K562 (cell line): ENCODE data around the gene SLC25A2. TPM values are rescaled to one million over a fixed set of nuclear protein-coding genes. Genes with fewer than 3 reads are reported as not detected.
A peak's percentile ranks its signal among the peaks of the same experiment; 100 is the strongest.

Experiments
- ADNP ChIP-seq: fragments of 200-800 bp; sonication (Bioruptor generic); IDR thresholded peaks from 2 replicates; pipeline ENCODE4 v1.6.1; 2016; ENCODE audit warnings: missing genetic modification characterization, missing compliant biosample characterization
- CBX5 ChIP-seq: IDR thresholded peaks from 2 replicates; pipeline ENCODE4 v1.6.1; 2014; ENCODE audit warnings: low read depth, borderline replicate concordance
- CCNT2 ChIP-seq: IDR thresholded peaks from 2 replicates; pipeline ENCODE4 v1.6.1; 2011; ENCODE audit warnings: borderline replicate concordance, low read depth, mild to moderate bottlenecking, moderate library complexity, mixed read lengths, low read length; ENCODE audit not compliant: insufficient read length; ENCODE audit errors: extremely low read depth
- ERF ChIP-seq: fragments of 450-650 bp; formaldehyde crosslinking; IDR thresholded peaks from 2 replicates; pipeline ENCODE4 v1.4.0; 2020; ENCODE audit warnings: mild to moderate bottlenecking, mixed read lengths
- FOXA1 ChIP-seq: fragments of 450-650 bp; IDR thresholded peaks from 2 replicates; pipeline ENCODE4 v1.6.1; 2016; ENCODE audit warnings: mild to moderate bottlenecking, borderline replicate concordance
- FOXK1 ChIP-seq: sonication (generic); formaldehyde crosslinking; IDR thresholded peaks from 2 replicates; pipeline ENCODE4 v1.8.0; 2022; ENCODE audit warnings: missing genetic modification reagents, mild to moderate bottlenecking, borderline replicate concordance
- GATA2 ChIP-seq: sonication (generic); formaldehyde crosslinking; IDR thresholded peaks from 2 replicates; pipeline ENCODE4 v1.4.0; 2020; ENCODE audit warnings: mild to moderate bottlenecking, missing genetic modification reagents
- GTF2A2 ChIP-seq: IDR thresholded peaks from 2 replicates; pipeline ENCODE4 v1.6.1; 2016; ENCODE audit warnings: mild to moderate bottlenecking, missing genetic modification characterization, missing compliant biosample characterization
- HDAC8 ChIP-seq: fragments of 450-650 bp; IDR thresholded peaks from 2 replicates; pipeline ENCODE4 v1.6.1; 2016; ENCODE audit warnings: mild to moderate bottlenecking, missing genetic modification characterization, moderate library complexity, missing compliant biosample characterization
- HLTF ChIP-seq: fragments of 450-650 bp; IDR thresholded peaks from 2 replicates; pipeline ENCODE4 v1.6.1; 2016
- HSF4 ChIP-seq: fragments of 250-450 bp; sonication (Bioruptor Pico); IDR thresholded peaks from 2 replicates; pipeline ENCODE4 v2.1.2; 2022; ENCODE audit warnings: mild to moderate bottlenecking, moderate library complexity, borderline replicate concordance
- KLF1 ChIP-seq: fragments of 450-650 bp; IDR thresholded peaks from 2 replicates; pipeline ENCODE4 v1.6.1; 2016; ENCODE audit warnings: missing genetic modification characterization, missing compliant biosample characterization
- MLLT1 ChIP-seq, 2 experiments: fragments of 450-650 bp; IDR thresholded peaks; 2 replicates each; pipeline ENCODE4 v1.6.1; 2016
- MYBL2 ChIP-seq, 2 experiments: fragments of 450-650 bp in 1 of 2; sonication (generic) in 1 of 2; formaldehyde crosslinking in 1 of 2; IDR thresholded peaks; 2 replicates each; pipeline versions ENCODE4 v1.6.1 to v1.8.1; 2017 to 2022; ENCODE audit warnings: borderline replicate concordance in 1 of 2, inconsistent platforms in 1 of 2, low read depth in 1 of 2, mild to moderate bottlenecking in 1 of 2, missing genetic modification reagents in 1 of 2, moderate library complexity in 1 of 2
- NELFE ChIP-seq: IDR thresholded peaks from 2 replicates; pipeline ENCODE4 v1.6.1; 2011; ENCODE audit warnings: mild to moderate bottlenecking; ENCODE audit not compliant: insufficient read depth, insufficient read length
- PML ChIP-seq: IDR thresholded peaks from 2 replicates; pipeline ENCODE4 v1.6.1; 2012; ENCODE audit warnings: low read length, inconsistent platforms
- POLR2AphosphoS2 ChIP-seq: IDR thresholded peaks from 2 replicates; pipeline ENCODE4 v1.6.1; 2012; ENCODE audit warnings: low read length, improper control_type of control experiment
- RBM14 ChIP-seq: fragments of 200-400 bp; formaldehyde crosslinking; IDR thresholded peaks from 2 replicates; pipeline ENCODE4 v1.6.1; 2018; ENCODE audit warnings: low read depth, mild to moderate bottlenecking, low read length, moderate library complexity, borderline replicate concordance; ENCODE audit not compliant: insufficient read depth
- SMAD2 ChIP-seq: fragments of 150-350 bp; IDR thresholded peaks from 2 replicates; pipeline ENCODE4 v1.6.1; 2014; ENCODE audit warnings: low read depth, mild to moderate bottlenecking, low read length
- STAG1 ChIP-seq: sonication (generic); formaldehyde crosslinking; IDR thresholded peaks from 2 replicates; pipeline ENCODE4 v1.5.0; 2020; ENCODE audit warnings: missing genetic modification reagents, borderline replicate concordance
- THRB ChIP-seq: fragments of 450-650 bp; formaldehyde crosslinking; conservative IDR thresholded peaks from 2 replicates; pipeline ENCODE4 v1.4.0; 2022; ENCODE audit warnings: mild to moderate bottlenecking, missing genetic modification characterization
- TSC22D4 ChIP-seq: fragments of 450-650 bp; IDR thresholded peaks from 2 replicates; pipeline ENCODE4 v1.6.1; 2016; ENCODE audit warnings: missing genetic modification characterization, missing biosample characterization, control low read depth
- ZNF830 ChIP-seq: fragments of 250-450 bp; sonication (Bioruptor Pico); IDR thresholded peaks from 2 replicates; pipeline ENCODE4 v1.5.0; 2021; ENCODE audit warnings: mild to moderate bottlenecking
- polyA plus RNA-seq, 8 experiments: library from polyadenylated mRNA; depleted of rRNA in 4 of 8; stranded (reverse) in 5 of 8; unstranded in 3 of 8; fragments of >200 nt; fragmentation: Nextera tagmentation in 2 of 8; fragmentation: Illumina TruSeq in 1 of 8; extraction: Ambion mirVana in 2 of 8; extraction: Trizol in 1 of 8; gene quantifications; 2 replicates each; pipeline versions ENCODE4 v1.2.1 to v1.2.3, GENCODE V29; 2011 to 2014; ENCODE audit warnings: inconsistent platforms in 1 of 8, missing spikeins in 1 of 8
- total RNA-seq, 7 experiments: library from RNA; depleted of rRNA in 6 of 7; stranded (reverse); fragments of >200 nt in 6 of 7; fragmentation: Illumina TruSeq in 2 of 7; extraction: Trizol in 2 of 7; gene quantifications; 2 replicates each; pipeline versions ENCODE4 v1.2.1 to v1.2.3, GENCODE V29; 2011 to 2021; ENCODE audit warnings: low replicate concordance in 1 of 7
- TF ChIP-seq, protein P1 (sequence below), 2 experiments: fragments of 450-650 bp in 1 of 2; sonication (generic) in 1 of 2; formaldehyde crosslinking in 1 of 2; IDR thresholded peaks in 1 of 2; conservative IDR thresholded peaks in 1 of 2; 2 replicates each; pipeline versions ENCODE4 v1.6.1 to v1.8.1; 2016 to 2023; ENCODE audit warnings: mild to moderate bottlenecking in 2 of 2, moderate library complexity in 2 of 2, inconsistent platforms in 1 of 2, missing genetic modification reagents in 1 of 2

Gene SLC25A2
- total and polyA plus RNA-seq, 9 of the 15 experiments (the other 6 are each of a cell fraction or from before 2014, with no cell fraction given), result 0.09 to 0.11 (median 0.11) TPM; not detected in 6

DNA sequence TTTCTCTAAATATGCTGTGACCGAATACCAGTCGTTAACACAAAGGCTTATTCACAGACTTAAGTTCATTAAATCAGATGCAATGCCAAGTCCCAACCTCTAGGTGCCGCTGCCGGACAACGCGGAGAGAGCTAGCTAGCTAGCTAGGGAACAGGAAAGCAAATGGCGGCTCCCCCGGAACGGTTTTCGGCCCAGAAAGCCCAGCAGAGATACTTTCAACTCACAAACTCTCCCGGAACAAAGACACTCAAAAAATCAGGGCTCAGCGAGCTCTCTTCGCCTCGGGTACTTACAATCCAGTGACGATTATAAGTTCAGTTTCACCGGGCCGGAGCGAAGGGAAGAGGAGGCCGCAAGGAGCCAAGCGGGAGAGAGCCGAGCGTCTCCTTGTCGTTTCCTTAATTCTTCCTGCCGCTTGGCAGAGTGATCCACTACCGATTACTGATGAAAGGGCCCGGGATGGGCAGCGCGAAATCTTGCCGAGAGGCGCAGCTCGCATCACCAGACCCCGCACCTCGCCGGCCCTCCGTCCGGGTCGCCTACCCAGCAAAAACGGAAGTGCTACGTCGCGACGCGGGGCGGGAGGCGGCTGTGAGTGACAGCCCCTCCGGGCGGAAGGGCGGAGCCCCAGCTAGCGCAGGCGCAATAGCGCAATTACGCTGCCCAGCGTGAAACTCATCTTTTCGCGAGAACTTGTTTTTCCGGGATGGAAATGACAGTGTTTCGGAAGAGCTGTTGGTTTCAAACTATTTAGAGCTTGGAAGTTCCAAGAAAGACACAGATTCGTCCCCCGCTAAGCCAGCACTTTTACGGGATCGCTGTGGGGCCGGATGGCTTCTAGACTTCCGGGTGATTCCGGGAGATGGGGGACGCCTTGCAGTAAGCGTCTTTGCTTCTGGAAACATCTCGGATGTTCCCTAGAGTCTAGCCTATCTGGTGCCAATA, 16.6 kb upstream of the SLC25A2 start, which contains the start of gene TAF7 (continued):
- TF ChIP-seq, protein P1, sequence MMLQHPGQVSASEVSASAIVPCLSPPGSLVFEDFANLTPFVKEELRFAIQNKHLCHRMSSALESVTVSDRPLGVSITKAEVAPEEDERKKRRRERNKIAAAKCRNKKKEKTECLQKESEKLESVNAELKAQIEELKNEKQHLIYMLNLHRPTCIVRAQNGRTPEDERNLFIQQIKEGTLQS (IDR thresholded peaks at IDR 0.05), result no peak
- TF ChIP-seq, protein P1 (CRISPR knock-in tag; conservative IDR thresholded peaks at IDR 0.05), result peak; percentile 79; the same call in 1 of the 2 replicates
- no peak for TF ChIP-seq HSF4 (CRISPR knock-in tag)
- no peak for TF ChIP-seq GATA2 (CRISPR knock-in tag)
- no peak for TF ChIP-seq THRB
- TF ChIP-seq ADNP (tag), result no peak
- TF ChIP-seq MYBL2 (IDR thresholded peaks at IDR 0.05; ENCODE audit: low read depth), result no peak
- TF ChIP-seq MYBL2 (CRISPR knock-in tag; IDR thresholded peaks at IDR 0.05; ENCODE audit: borderline replicate concordance), result no peak
- no peak for TF ChIP-seq STAG1
- TF ChIP-seq KLF1 (tag), result peak; percentile 93
- no peak for TF ChIP-seq RBM14
- TF ChIP-seq ZNF830 (CRISPR knock-in tag), result peak; percentile 82; the same call in 1 of the 2 replicates
- TF ChIP-seq HLTF, result peak; percentile 67; the same call in 1 of the 2 replicates
- no peak for TF ChIP-seq FOXA1
- TF ChIP-seq CCNT2, result peak; percentile 38
- TF ChIP-seq ERF, result 0 out of 2 replicates have a peak, but pooled peaks have one; percentile 25
- 0 out of 2 replicates have a peak, but pooled peaks have one; percentile 39 for TF ChIP-seq GTF2A2
- no peak for TF ChIP-seq NELFE
- no peak for TF ChIP-seq SMAD2
- TF ChIP-seq POLR2AphosphoS2, result no peak; the same call in 1 of the 2 replicates
- TF ChIP-seq TSC22D4, result no peak
- no peak; the same call in 1 of the 2 replicates for TF ChIP-seq CBX5
- TF ChIP-seq PML, result peak; percentile 89
- 0 out of 4 replicates have a peak, but pooled peaks of 1 of the 2 experiments have one; percentile 26 for TF ChIP-seq MLLT1 (IDR thresholded peaks at IDR 0.05)
- TF ChIP-seq FOXK1 (CRISPR knock-in tag), result no peak
- TF ChIP-seq HDAC8, result no peak
